OCI-LY1 (cell line): ENCODE data around the gene MACROH2A2.

Source experiments
- EZH2 ChIP-seq: fragments of 200-600 bp; sonication (generic), shearing (Covaris generic); IDR thresholded peaks from 2 replicates; pipeline ENCODE4 v1.8.0; 2017; ENCODE audit warnings: borderline replicate concordance, mixed run types, mild to moderate bottlenecking, antibody characterized with exemption, low read length, moderate library complexity, mixed read lengths
- TF ChIP-seq, protein P1 (sequence below): fragments of 200-600 bp; sonication (generic), shearing (Covaris generic); IDR thresholded peaks from 2 replicates; pipeline ENCODE4 v1.5.1; 2017; ENCODE audit warnings: mild to moderate bottlenecking, antibody characterized with exemption, low read length, moderate library complexity, mixed read lengths

DNA sequence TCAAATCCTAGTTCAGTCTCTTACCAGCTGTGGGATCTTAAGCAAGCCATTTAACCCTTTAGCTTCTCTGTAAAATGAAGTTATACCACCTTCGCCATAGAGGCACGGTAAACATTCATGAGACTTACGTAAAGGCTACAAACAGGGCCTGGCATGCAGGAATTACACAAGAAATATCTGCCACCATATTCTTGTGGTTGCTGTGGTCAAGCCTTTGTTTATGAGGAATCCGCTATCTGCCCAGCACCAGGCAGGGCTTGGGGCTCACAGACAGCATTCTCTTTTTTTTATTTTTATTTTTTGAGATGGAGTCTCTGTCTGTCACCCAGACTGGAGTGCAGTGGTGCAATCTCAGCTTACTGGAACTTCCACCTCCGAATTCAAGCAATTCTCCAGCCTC is 70.1 kb downstream of the MACROH2A2 start:
- TF ChIP-seq, protein P1, sequence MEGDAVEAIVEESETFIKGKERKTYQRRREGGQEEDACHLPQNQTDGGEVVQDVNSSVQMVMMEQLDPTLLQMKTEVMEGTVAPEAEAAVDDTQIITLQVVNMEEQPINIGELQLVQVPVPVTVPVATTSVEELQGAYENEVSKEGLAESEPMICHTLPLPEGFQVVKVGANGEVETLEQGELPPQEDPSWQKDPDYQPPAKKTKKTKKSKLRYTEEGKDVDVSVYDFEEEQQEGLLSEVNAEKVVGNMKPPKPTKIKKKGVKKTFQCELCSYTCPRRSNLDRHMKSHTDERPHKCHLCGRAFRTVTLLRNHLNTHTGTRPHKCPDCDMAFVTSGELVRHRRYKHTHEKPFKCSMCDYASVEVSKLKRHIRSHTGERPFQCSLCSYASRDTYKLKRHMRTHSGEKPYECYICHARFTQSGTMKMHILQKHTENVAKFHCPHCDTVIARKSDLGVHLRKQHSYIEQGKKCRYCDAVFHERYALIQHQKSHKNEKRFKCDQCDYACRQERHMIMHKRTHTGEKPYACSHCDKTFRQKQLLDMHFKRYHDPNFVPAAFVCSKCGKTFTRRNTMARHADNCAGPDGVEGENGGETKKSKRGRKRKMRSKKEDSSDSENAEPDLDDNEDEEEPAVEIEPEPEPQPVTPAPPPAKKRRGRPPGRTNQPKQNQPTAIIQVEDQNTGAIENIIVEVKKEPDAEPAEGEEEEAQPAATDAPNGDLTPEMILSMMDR: no peak
- no peak for TF ChIP-seq EZH2
